GM21381 (cell line): ENCODE measurements around the gene CCDC40.

Experiments used
- ATAC-seq: cut with Tn5 transposase; IDR thresholded peaks from one replicate; pipeline ENCODE4 v1.9.1; 2021; ENCODE audit warnings: mild to moderate bottlenecking, moderate library complexity; ENCODE audit not compliant: unreplicated experiment

CCDC40 gene

DNA sequence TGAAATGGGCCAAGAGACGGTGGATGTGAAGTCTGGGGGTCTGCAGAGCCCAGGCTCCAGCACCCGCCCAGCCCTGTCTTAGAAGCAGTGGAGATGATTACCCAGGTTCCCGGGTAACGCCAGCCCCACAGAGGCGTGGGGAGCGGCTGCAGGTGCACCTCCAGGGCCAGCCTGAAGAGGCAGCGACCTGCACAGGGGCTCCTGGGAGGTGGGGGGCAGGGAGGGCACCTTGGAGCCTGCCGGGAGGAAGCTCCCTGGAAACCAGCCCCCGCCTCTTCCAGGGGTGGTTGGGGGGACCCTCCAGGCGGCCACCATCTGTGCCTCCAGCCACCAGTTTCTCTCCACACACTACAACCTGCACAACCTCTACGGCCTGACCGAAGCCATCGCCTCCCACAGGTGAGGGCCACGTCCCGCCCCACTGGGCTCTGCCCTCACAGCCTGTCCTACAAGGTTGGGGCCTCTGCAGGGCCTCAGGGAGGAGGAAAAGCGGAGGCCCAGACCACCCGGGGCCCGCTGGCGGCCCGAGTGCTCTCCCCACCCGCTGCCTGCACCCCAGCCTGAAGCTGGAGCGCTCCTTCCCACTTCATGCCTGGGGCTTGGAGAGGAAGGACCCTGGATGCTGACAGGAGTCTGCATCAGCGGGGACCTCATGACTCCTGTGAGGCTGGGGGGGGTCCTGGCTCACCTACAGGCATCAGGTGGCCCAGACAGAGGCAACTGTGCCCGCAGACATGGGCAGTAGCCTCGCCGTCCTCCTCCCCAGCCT is 75.4 kb downstream of the CCDC40 start:
- ATAC-seq: no peak

DNA sequence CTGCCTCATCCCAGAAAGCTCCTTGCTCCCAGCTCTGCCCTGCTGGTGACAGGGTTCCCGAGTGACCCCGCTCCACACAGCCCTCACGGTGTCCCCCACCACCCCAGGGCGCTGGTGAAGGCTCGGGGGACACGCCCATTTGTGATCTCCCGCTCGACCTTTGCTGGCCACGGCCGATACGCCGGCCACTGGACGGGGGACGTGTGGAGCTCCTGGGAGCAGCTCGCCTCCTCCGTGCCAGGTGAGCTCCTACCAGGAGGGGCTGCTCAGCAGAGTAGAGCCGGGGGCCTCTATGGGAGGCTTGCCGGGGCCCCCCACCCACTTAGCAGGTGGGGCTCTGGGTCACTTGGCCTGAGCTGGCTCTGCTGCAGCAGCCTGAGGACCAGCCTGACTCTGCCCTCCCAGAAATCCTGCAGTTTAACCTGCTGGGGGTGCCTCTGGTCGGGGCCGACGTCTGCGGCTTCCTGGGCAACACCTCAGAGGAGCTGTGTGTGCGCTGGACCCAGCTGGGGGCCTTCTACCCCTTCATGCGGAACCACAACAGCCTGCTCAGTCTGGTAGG is 76.1 kb downstream of the CCDC40 start:
- ATAC-seq: no peak

DNA sequence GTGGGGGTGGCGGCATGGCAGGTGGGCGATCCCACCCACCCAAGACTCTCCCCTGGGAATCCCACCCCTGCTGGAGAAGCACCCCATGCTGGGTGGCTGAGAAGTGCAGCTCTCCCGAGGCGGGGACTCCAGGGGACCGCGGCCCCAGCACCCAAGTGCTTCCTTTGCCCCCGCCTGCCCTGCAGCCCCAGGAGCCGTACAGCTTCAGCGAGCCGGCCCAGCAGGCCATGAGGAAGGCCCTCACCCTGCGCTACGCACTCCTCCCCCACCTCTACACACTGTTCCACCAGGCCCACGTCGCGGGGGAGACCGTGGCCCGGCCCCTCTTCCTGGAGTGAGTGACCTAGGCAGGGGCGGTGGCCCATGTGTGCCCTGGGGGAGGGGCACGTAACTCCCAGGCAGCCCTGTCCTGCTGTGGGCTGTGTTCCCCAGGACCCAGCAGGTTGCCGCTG is 76.6 kb downstream of the CCDC40 start:
- ATAC-seq: no peak

DNA sequence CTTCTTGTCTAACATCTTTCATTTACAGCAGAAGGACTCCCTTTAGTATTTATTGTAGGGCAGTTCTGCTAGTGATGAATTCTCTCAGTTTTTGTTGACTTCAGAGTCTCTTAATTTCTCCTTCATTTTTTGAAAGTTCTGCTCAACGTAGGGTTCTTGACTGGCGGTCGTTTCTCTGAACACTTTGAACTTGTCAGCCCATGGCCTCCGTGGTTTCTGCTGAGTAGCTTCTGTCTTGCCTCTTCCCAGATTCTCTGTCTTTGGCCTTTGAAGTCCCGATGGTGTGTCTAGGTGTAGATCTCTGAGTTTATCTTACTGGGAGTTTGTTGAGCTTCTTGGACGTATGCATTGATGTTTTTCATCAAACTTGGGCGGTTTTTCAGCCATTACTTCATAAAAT is 78.3 kb downstream of the CCDC40 start:
- no peak for ATAC-seq

DNA sequence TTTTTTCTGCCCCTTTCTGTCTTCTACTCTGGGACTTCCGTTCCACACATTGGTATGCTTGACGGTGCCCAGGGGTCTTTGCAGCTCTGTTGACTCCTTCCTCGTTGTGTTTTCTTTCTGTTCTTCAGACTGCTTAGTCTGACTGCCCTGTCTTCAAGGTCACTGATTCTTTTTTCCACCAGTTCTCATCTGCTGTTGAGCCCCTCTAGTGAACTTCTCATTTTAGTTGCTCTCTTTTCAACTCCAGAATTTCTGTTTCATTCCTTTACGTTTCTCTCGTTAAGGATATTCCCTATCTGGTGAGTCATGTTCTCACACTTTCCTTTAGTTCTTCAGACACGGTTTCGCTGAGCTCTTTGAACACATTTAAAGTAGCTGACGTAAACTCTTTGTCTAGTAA is 78.7 kb downstream of the CCDC40 start:
- no peak for ATAC-seq

DNA sequence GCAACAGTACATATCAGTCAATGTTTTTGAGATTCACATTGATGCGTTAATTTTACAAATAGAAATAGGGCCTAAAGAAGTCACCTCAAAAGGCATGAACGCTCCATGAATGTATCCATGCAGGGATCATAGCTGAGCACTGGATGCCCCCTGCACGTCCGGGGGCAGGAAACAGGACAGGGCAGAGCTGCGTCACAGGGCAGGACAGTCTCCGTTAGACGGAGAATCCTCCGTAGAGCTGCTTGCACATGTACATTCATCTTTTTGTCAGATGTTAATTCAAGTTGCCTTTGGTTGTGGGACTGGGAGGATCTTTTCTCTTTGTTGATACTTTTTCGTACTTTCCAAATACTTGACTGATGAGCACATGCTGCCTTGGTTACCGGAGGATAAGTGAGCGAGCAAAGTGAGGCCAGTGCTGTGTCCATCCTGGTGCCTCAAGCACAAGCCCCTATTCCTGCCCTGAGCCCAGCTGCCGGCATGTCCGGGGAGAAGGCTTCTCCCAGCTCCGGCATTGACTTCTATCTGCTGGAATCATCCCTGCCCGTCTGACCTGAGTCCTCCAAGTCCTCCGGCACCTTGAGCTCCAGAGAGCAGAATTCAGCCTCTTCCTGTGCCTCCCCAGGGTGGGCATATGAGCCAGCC is 80.0 kb downstream of the CCDC40 start:
- ATAC-seq: no peak

DNA sequence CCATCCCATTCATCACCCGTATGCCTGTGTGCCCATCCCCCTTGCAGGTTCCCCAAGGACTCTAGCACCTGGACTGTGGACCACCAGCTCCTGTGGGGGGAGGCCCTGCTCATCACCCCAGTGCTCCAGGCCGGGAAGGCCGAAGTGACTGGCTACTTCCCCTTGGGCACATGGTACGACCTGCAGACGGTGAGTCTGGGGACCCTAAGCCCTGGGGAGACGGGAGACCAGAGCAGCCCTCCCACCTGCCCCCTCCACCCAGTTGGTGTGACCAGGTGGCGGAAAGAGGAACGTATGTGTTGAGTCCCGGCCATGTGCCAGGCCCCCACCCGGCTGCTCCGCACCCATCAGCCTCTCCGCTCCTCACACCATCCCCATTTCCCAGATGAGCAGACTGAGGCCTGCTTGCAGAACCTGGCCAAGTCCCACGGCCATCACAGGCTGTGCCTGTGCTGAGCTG is 80.5 kb downstream of the CCDC40 start:
- ATAC-seq: no peak

DNA sequence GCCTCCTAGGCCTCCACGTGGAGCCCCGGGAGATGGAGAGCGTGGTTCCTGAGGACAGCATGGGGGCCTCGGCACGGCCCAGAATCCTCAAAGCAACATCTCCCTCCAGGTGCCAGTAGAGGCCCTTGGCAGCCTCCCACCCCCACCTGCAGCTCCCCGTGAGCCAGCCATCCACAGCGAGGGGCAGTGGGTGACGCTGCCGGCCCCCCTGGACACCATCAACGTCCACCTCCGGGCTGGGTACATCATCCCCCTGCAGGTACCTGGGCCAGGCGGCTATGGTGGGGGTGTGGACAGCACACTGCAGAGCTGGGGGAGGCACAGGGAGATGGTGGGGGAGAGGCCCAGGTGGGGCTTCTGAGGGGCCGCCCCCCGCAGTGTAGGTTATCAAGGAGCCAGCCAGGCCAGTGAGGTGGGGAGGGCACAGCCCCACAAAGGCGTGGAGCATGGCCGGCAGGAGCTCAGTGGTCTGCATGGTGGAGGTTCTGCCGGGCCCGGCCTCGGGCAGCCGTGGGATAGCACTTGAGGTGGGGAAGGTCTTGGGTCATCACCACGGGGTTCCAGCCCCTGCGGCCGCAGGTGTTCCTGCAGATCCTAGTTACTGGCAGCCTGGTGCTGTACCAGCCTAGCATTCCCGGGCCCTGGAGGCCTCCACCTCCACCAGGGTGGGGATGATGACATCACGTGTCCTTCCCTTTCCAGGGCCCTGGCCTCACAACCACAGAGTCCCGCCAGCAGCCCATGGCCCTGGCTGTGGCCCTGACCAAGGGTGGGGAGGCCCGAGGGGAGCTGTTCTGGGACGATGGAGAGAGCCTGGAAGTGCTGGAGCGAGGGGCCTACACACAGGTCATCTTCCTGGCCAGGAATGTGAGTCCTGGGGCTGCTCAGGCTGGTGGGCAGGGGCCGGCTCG is 81.3 kb downstream of the CCDC40 start:
- ATAC-seq: no peak

DNA sequence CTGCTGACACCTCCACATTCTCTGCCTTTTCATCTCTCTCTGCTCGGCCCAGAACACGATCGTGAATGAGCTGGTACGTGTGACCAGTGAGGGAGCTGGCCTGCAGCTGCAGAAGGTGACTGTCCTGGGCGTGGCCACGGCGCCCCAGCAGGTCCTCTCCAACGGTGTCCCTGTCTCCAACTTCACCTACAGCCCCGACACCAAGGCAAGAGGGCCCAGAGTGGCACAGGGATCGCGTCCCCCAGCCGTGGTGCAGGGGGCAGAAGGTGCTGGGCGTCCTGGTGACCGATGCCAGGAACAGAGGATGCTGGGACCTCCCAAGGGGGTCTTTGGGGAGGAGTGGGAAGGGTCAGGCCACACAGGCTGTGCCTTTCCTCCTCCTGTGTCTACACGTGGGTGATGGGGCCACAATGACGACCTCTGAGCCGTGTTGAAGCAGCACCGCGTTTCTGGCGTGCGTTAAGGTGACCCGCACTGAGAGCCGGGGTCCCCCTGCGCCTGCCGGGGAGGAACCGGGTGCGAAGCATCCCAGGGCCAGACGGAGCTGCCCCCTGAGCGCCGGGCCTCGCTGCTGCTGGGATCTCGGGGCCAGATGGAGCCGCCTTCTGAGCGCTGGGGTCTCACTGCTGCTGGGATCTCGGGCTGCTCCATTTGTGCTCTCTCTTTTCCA is 82.3 kb downstream of the CCDC40 start:
- ATAC-seq: no peak

DNA sequence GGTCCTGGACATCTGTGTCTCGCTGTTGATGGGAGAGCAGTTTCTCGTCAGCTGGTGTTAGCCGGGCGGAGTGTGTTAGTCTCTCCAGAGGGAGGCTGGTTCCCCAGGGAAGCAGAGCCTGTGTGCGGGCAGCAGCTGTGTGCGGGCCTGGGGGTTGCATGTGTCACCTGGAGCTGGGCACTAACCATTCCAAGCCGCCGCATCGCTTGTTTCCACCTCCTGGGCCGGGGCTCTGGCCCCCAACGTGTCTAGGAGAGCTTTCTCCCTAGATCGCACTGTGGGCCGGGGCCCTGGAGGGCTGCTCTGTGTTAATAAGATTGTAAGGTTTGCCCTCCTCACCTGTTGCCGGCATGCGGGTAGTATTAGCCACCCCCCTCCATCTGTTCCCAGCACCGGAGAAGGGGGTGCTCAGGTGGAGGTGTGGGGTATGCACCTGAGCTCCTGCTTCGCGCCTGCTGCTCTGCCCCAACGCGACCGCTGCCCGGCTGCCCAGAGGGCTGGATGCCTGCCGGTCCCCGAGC is 82.9 kb downstream of the CCDC40 start:
- ATAC-seq: no peak

DNA sequence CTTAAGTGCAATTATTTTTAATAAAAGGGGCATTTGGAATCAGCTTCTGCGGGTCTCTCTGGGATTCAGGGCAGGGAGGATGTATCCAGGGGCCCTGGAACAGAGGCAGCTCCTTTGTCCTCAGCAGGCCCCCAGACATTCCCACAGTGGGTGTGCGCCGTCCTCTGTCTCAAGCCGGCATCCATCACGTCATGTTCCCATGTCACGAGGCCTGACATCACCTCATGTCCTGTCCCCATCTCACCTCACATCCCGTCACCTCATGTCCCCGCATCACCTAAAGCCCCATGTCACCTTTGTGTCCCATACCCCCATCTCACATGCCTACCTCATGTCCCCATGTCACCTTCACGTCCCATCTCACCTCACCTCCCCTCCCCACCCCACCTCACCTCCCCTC is 83.4 kb downstream of the CCDC40 start:
- ATAC-seq: no peak

DNA sequence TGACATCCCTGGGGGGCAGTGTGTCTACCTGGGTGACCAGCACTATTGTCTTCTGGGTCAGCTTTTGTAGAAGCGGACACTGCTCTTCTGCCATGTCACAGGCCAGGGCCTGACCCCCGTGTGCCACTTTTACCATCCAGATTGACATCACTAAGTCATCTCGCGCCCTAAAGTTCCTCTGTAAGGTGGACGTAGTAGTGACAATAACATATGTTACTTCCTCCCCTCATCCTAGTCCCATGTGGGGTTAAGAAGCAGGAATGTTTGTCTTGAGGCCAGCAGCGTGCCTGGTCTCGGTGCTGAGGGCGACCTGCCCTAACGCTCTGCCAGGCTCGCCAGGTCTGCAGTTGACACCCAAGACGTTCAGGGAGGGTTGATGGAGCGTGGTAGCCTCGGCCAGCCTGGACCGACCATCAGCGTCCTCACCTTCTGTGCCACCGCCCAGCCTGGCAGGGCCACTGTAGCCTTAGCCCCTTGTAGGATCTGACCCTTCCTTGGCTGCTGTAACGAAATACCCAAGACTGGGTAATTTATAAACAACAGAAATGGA is 85.7 kb downstream of the CCDC40 start:
- no peak for ATAC-seq

DNA sequence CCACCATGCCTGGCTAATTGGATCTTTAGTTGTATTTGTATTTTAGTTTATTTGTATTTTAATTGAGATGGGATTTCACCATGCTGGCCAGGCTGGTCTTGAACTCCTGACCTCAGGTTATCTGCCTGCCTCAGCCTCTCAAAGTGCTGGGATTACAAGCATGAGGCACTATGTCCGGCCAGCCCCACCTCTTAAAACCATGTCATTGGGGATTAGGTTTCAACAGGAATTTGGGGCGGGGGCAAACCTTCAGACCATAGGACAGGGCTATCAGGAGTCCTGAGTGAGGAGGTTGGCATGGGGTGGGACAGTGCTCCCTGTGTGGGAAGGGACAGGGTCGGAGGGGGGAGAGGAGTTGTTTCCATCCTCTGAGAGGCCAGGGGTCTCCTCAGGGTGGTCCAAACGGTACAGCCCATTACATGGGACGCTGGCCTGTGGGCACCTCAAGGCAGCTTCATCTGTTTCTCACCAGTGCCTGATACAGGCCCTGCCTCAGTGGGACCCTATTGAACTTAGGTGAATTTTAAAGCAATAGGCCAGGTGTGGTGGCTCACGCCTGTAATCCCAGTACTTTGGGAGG is 86.6 kb downstream of the CCDC40 start:
- no peak for ATAC-seq

DNA sequence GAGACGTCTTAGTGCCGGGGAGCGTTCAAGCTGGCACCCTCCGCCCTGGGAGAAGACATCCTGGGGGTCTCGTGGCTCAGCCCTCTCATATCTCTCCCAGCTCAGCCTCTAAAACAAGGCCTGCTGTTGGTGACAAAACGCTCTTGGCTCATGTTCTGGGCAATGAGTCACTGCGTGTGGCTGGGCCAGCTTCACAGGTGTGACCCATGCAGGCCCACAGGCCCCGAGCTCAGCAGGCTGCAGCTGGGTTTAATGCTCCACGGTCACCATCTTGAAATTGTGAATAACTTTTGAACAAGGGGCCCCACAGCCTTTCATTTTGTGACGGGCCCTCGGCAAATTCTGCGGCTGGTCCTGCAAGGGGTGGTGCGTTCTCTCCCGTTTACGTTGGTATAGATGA is 87.3 kb downstream of the CCDC40 start:
- ATAC-seq: no peak

DNA sequence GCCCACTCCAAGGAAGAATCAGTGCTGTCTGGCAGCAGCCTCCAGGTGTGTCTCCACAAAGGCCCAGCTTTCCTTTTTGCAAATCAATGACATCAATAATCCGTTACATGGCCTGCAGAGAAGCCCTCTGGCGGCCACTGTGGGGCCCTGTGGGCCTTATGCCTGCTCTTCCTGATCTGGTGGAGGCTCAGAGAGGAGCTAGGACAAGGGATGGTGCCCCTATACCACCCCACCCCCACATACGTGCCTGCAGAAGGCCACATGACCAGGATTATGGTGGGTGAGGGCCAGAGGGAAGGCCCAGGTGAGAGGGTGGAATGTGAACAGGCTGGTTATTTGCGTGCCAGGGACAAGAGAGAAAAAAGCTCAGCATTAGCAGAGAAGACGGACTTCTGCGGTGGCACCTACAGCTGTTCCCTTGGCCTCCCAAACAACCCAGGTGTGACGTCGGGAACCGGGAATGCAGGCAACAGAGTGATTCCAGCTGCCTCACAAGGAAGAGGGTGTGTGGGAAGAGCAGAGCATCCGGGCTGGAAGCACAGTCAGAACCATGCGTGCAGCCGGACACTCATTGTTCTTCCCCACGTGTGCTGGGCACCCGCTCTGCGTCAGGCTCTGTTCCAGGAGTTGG is 88.0 kb downstream of the CCDC40 start:
- no peak for ATAC-seq

DNA sequence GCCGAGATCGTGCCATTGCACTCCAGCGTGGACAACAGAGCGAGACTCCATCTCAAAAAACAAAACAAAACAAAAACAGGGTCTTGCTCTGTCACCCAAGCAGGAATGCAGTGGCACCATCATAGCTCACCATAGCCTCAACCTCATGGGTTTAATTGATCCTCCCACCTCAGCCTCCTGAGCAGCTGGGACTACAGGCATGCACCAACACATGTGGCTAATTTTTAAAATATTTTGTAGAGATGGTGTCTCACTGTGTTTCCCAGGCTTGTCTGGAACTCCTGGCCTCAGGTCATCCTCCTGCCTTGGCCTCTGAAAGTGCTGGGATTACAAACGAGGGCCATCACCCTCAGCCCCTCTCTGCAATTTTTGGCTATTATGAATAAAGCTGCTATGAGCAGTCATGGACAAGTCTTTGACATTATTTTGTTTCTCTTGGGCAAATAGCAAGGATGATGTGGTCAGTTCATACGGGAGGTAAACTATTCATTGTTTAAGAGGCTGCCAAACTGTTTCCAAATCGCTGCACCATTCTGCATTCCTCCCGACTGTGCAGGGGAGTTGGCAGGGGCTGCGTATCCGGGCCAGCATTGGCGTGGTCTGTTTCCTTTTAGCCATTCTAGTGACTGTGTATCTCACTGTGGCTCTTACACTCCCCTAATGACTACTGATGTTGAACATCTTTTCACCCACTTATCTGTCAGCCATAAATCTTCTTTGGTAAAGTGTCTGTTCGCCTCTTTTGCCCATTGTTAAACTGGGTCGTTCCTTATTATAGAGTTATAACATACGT is 89.4 kb downstream of the CCDC40 start:
- no peak for ATAC-seq

DNA sequence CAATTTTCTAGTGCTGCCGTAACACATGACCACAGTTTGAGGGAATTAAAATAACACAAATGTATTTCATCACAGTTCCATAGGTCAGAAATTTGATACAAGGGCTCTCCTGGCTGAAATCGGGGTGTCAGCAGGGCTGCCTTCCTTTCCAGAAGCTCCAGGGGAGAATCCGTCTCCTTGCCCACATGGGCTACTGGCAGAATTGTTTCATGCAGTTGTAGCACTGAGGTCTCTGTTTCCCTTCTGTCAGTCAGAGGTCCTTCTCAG is 89.9 kb downstream of the CCDC40 start:
- no peak for ATAC-seq

DNA sequence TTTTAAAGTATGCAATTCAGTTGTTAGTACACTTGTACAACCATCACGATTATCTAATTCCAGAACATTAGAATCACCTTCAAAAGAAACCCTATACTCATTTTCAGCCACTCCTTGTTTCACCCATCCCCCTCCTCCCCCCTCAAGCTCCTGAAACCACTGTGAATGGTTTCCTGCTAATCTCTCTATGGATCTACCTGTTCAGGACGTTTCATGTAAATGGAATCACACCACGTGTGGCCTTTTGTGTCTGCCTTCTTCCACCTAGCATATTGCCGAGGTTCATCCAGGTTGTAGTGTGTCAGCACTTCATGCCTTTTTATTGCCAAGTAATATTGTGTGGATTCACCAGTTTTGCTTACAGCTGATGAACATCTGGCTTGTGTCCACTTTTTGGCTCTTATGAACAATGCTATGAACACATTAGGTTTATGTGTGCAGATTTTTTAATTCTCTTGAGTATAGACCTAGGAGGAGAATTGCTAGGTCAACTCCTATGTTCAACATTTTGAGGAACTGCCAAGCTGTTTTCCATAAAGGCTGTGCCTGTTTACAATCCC is 92.6 kb downstream of the CCDC40 start:
- no peak for ATAC-seq
